Measurements from ENCODE around the gene FAM98B.

FAM98B gene

DNA sequence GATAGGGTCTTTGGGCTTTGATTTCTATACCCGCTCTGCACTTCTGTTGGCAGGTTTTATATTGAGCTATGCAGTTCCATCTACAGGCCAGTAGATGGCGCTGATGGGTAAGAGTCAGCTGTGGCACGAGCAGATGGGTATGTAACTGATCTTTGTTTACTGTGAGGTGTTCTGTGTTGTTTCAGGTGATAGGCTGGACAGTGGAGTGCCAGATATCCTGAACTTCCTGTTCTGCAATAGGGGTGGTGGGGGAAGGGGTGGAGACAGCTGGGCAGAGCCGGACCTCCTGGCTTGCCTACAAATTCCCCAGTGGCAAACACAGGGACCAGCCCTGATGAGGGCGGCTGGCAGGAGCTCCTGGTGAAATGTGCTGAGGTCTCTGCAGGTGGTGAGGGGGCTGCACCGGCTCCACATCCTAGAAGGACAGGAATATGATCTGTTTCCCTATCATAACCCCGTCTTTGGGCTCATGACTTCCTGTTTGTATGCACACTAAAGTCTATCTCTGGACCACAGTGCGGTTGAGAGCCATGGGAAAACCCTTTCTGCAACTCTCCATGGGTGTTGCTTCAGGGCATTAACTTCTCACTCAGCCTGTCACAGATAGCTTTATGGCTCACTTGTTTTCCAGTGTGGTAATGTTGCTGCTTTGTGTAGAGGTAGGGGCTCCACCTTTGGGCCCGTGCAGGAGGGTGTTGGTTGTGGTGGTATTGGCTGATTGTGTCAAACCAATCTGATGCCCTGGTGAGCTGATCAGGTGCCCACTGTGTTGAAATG, 13.4 kb upstream of the FAM98B start:
- FAIRE-seq: peak; percentile 44
- no peak for DNase-seq (ENCODE audit: insufficient read length, low spot score)
- TF ChIP-seq CTCF (IDR thresholded peaks at IDR 0.05; ENCODE audit: insufficient read depth, missing control alignments): peak; percentile 96

DNA sequence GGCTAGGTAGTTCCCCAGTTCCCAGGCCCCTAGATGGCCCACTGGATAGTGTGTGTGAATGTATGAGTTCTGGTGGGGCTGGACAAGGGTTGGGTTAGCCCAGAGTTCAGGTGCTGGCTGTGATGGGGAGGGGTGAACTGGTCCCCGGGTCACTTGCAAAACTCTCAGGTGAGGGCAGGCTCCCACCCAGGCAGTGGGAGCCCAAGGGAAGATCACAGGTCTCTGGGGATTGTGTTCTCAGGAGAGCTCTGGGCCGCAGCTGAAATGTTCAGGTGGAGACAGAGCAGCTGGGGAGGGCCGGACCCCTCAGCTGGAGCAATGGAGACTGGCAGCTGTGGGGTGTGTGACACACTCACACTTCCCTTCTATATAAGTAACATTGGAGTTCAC, 12.8 kb upstream of the FAM98B start:
- no peak for FAIRE-seq
- TF ChIP-seq CTCF (IDR thresholded peaks at IDR 0.05; ENCODE audit: insufficient read depth, missing control alignments): no peak
- DNase-seq (ENCODE audit: insufficient read length, low spot score): no peak

DNA sequence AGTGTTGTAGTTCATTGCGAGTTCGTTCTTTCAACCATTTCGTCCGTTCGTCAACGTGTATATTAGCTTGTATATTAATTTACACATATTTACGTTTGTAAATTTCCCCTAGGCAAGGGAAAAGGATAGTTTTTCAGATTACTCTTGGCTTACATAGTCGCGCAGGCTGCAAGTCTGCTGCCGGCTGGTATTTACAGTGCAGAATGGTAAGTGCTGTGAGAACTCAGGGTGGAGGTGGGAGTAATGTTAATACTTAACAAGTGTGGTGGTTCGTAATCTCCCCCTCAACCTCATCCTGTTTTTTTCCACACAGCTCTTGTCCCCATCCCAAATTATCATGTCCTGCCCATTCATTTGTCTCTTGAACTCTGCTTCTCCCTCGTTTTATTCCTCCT, 766 bp downstream of the FAM98B start:
- TF ChIP-seq CTCF (IDR thresholded peaks at IDR 0.05; ENCODE audit: insufficient read depth, missing control alignments): no peak
- DNase-seq (ENCODE audit: insufficient read length, low spot score) (no peak), FAIRE-seq (no peak)

- no peak for DNase-seq (ENCODE audit: insufficient read length, low spot score)
- no peak for FAIRE-seq
- TF ChIP-seq CTCF (IDR thresholded peaks at IDR 0.05; ENCODE audit: insufficient read depth, missing control alignments): no peak
Measured at GRCh38 chr15:38455092-38455491, 1.2 kb downstream of the FAM98B start.

- FAIRE-seq: no peak
- TF ChIP-seq CTCF (IDR thresholded peaks at IDR 0.05; ENCODE audit: insufficient read depth, missing control alignments): no peak
- DNase-seq (ENCODE audit: insufficient read length, low spot score): no peak
Measured at GRCh38 chr15:38458646-38459045, 4.7 kb downstream of the FAM98B start.

DNA sequence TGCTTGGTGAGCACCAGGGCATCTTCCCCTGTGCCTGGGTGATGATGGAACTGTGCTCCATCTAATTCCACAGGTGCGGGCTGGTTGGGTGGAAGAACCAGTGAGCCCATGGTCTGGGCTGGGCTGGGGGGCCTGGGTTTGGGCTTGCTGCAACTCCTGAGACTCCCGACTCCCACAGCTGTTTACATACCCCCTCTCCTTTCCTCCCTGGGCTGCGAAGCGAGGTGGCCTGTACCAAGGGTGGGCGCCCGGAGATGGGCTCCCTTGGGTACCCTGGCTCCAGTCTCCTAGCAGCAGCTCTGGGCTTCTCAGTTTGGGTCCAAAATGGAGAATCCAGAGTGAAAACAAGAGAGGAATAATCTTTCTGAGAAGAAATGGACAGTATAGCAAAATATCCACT, 5.6 kb downstream of the FAM98B start:
- DNase-seq (ENCODE audit: insufficient read length, low spot score) (no peak), FAIRE-seq (no peak)
- TF ChIP-seq CTCF (IDR thresholded peaks at IDR 0.05; ENCODE audit: insufficient read depth, missing control alignments): no peak

GRCh38 chr15:38460543-38460942, 6.6 kb downstream of the FAM98B start:
- FAIRE-seq: no peak
- no peak for DNase-seq (ENCODE audit: insufficient read length, low spot score)
- TF ChIP-seq CTCF (IDR thresholded peaks at IDR 0.05; ENCODE audit: insufficient read depth, missing control alignments): no peak
